Neural progenitor cell (in vitro differentiated cells): Measurements from ENCODE around the gene B3GLCT. TPM values are rescaled to one million over a fixed set of nuclear protein-coding genes. Genes with fewer than 3 reads are reported as not detected.

ENCODE experiments used
- DNase-seq: peaks from one replicate; pipeline ENCODE4 v3.0.0-alpha.2; 2016; ENCODE audit warnings: low spot score
- H2AFZ ChIP-seq: fragments of 200-600 bp; sonication (generic); replicated peaks from 2 replicates; pipeline ENCODE4 v1.6.1; 2016; ENCODE audit warnings: antibody characterized with exemption
- H3F3A ChIP-seq: fragments of 200-600 bp; sonication (generic); 2 replicates; pipeline ENCODE4 v1.6.1; 2016; ENCODE audit warnings: antibody characterized with exemption, low read depth
- H3K27ac ChIP-seq: fragments of 200-600 bp; sonication (generic); 2 replicates; pipeline ENCODE4 v1.5.1; 2016; ENCODE audit warnings: mild to moderate bottlenecking
- H3K27me3 ChIP-seq: fragments of 200-600 bp; sonication (generic); 2 replicates; pipeline ENCODE4 v1.6.1; 2016; ENCODE audit warnings: mild to moderate bottlenecking, moderate library complexity
- H3K36me3 ChIP-seq: fragments of 200-600 bp; sonication (generic); 2 replicates; pipeline ENCODE4 v1.5.1; 2016
- H3K4me1 ChIP-seq: fragments of 200-600 bp; sonication (generic); 2 replicates; pipeline ENCODE4 v1.6.1; 2016; ENCODE audit warnings: mixed run types
- H3K4me2 ChIP-seq: fragments of 200-600 bp; sonication (generic); 2 replicates; pipeline ENCODE4 v1.6.1; 2016
- H3K4me3 ChIP-seq: fragments of 200-600 bp; sonication (generic); 2 replicates; pipeline ENCODE4 v1.5.1; 2016
- H3K79me2 ChIP-seq: fragments of 200-600 bp; sonication (generic); 2 replicates; pipeline ENCODE4 v1.6.1; 2016; ENCODE audit warnings: low read depth
- H3K9ac ChIP-seq: fragments of 200-600 bp; sonication (generic); 2 replicates; pipeline ENCODE4 v1.6.1; 2016
- H3K9me3 ChIP-seq: fragments of 200-600 bp; sonication (generic); 2 replicates; pipeline ENCODE4 v1.5.1; 2016; ENCODE audit warnings: low read depth
- H4K20me1 ChIP-seq: fragments of 200-600 bp; sonication (generic); 2 replicates; pipeline ENCODE4 v1.6.1; 2016; ENCODE audit warnings: low read depth
- H3K27ac Mint-ChIP-seq: 3 replicates; pipeline ENCODE4 v1.8.0; 2021; ENCODE audit warnings: mixed read lengths
- H3K27me3 Mint-ChIP-seq: 2 replicates; pipeline ENCODE4 v1.8.0; 2022; ENCODE audit warnings: low read depth, mild to moderate bottlenecking, inconsistent platforms, moderate library complexity, mixed read lengths; ENCODE audit not compliant: insufficient read depth
- H3K36me3 Mint-ChIP-seq: 3 replicates; pipeline ENCODE4 v1.8.0; 2021; ENCODE audit warnings: mixed read lengths
- H3K4me1 Mint-ChIP-seq: 3 replicates; pipeline ENCODE4 v1.8.0; 2021; ENCODE audit warnings: mixed read lengths
- H3K4me3 Mint-ChIP-seq: 3 replicates; pipeline ENCODE4 v1.8.0; 2021; ENCODE audit warnings: mild to moderate bottlenecking, moderate library complexity, mixed read lengths
- H3K9me3 Mint-ChIP-seq: 3 replicates; pipeline ENCODE4 v1.8.0; 2020; ENCODE audit warnings: mixed read lengths
- CTCF ChIP-seq: fragments of 200-600 bp; sonication (generic); IDR thresholded peaks from 2 replicates; pipeline ENCODE4 v1.5.1; 2017; ENCODE audit warnings: antibody characterized with exemption, mild to moderate bottlenecking
- EZH2 ChIP-seq: fragments of 200-600 bp; sonication (generic); IDR thresholded peaks from 2 replicates; pipeline ENCODE4 v1.6.1; 2017; ENCODE audit warnings: antibody characterized with exemption, mild to moderate bottlenecking, moderate library complexity
- EZH2phosphoT487 ChIP-seq: fragments of 200-600 bp; sonication (generic); IDR thresholded peaks from 2 replicates; pipeline ENCODE4 v1.6.1; 2017; ENCODE audit warnings: antibody characterized with exemption
- total RNA-seq: library from RNA; depleted of rRNA; stranded (reverse); fragments of >200 nt; gene quantifications from 2 replicates; pipeline ENCODE4 v1.2.3, GENCODE V29; 2015; ENCODE audit warnings: low replicate concordance

B3GLCT gene
- total RNA-seq, 1 donor from 2014 or later = 16.9 TPM

- H3K79me2 ChIP-seq = no peaks in the 10 kb centered on the region
- H3K9me3 ChIP-seq = no peaks in the 10 kb centered on the region
- no peaks in the 10 kb centered on the region for H3K27me3 ChIP-seq
- H2AFZ ChIP-seq = no peak overlapping the region
- no peak overlapping the region for H3K27ac ChIP-seq
- no peaks in the 10 kb centered on the region for H4K20me1 ChIP-seq
- H3K9me3 Mint-ChIP-seq = peaks cover 14% of the 10 kb centered on the region
- no peak for DNase-seq
- no peak for TF ChIP-seq CTCF
- TF ChIP-seq EZH2 = no peak
- TF ChIP-seq EZH2phosphoT487 = no peak
- H3K36me3 Mint-ChIP-seq = peaks cover 33% of the 10 kb centered on the region
- H3K27me3 Mint-ChIP-seq = no peaks in the 10 kb centered on the region
- H3K4me3 ChIP-seq = no peak overlapping the region
- no peaks in the 10 kb centered on the region for H3K4me1 ChIP-seq
- no peak overlapping the region for H3K9ac ChIP-seq
- no peak overlapping the region for H3K27ac Mint-ChIP-seq
- H3K4me3 Mint-ChIP-seq = no peak overlapping the region
- H3K4me2 ChIP-seq = no peak overlapping the region
- peaks cover 5% of the 10 kb centered on the region for H3K4me1 Mint-ChIP-seq
- no peaks in the 10 kb centered on the region for H3F3A ChIP-seq
- H3K36me3 ChIP-seq = no peaks in the 10 kb centered on the region
Measured at GRCh38 chr13:31267126-31267784, 67.5 kb downstream of the B3GLCT start.

DNA sequence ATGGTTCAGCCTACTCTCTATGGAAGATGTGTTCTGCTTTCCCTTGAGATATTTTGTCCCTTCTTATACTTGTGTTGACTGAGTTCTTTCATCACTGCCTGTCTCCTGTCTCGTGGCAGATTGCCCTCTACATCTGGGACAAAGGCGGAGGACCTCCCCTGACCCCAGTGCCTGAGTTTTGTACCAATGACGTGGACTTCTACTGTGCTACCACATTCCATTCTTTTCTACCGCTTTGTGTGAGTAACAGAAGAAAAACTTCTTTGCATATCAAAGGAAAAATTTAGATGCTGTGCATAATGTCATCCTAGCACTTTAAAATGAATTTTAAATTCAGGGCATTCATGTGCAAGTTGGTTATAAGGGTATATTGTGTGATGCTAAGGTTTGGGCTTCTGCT is 74.6 kb downstream of the B3GLCT start:
- Mint-ChIP-seq H3K36me3 (peaks cover 28% of the 10 kb centered on the region), H3K4me3 (no peak overlapping the region)

DNA sequence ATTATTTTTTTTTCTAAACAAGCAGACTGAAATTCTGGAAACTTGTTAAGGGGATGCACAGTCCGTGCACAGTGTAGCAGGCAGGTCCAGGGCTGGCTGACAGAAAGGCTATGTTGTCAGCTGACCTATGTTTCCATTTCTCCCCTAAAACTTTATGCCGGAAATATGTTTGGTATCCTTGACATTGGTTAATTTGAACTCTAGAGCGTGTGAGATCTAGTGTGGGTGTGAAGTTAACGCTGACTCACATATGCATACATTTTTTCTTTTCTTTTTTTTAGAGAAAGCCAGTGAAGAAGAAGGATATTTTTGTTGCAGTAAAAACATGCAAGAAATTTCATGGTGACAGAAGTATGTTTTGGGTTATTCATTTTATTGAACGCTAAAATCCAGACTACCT is 76.6 kb downstream of the B3GLCT start:
- Mint-ChIP-seq H3K27me3 (no peaks in the 10 kb centered on the region), H3K4me3 (no peak overlapping the region), H3K36me3 (peaks cover 20% of the 10 kb centered on the region), H3K4me1 (peaks cover 20% of the 10 kb centered on the region), H3K9me3 (peaks cover 22% of the 10 kb centered on the region), H3K27ac (peak overlapping the region; percentile 13)
- H3K9ac ChIP-seq = no peak overlapping the region
- H3K79me2 ChIP-seq = no peaks in the 10 kb centered on the region
- H3K4me2 ChIP-seq = no peak overlapping the region
- no peak overlapping the region for H2AFZ ChIP-seq
- H3F3A ChIP-seq = no peaks in the 10 kb centered on the region
- no peak for DNase-seq
- no peak for TF ChIP-seq EZH2
- TF ChIP-seq EZH2phosphoT487 = no peak
- no peak for TF ChIP-seq CTCF
- no peaks in the 10 kb centered on the region for H3K27me3 ChIP-seq
- no peaks in the 10 kb centered on the region for H3K36me3 ChIP-seq
- no peaks in the 10 kb centered on the region for H4K20me1 ChIP-seq
- no peaks in the 10 kb centered on the region for H3K9me3 ChIP-seq
- H3K4me3 ChIP-seq = no peak overlapping the region
- no peak overlapping the region for H3K27ac ChIP-seq
- H3K4me1 ChIP-seq = no peaks in the 10 kb centered on the region

More for the DNA sequence above, 74.6 kb downstream of the B3GLCT start:
- H3K36me3 ChIP-seq = no peaks in the 10 kb centered on the region
- no peaks in the 10 kb centered on the region for H3K27me3 ChIP-seq
- H2AFZ ChIP-seq = no peak overlapping the region
- H3K27ac Mint-ChIP-seq = peak overlapping the region; percentile 47
- no peaks in the 10 kb centered on the region for H4K20me1 ChIP-seq
- H3K27ac ChIP-seq = no peak overlapping the region
- no peaks in the 10 kb centered on the region for H3K27me3 Mint-ChIP-seq
- H3K9me3 ChIP-seq = no peaks in the 10 kb centered on the region
- DNase-seq = no peak
- H3F3A ChIP-seq = no peaks in the 10 kb centered on the region
- no peak overlapping the region for H3K4me2 ChIP-seq
- no peak overlapping the region for H3K4me3 ChIP-seq
- no peaks in the 10 kb centered on the region for H3K79me2 ChIP-seq
- H3K4me1 ChIP-seq = no peaks in the 10 kb centered on the region
- peaks cover 21% of the 10 kb centered on the region for H3K9me3 Mint-ChIP-seq
- peaks cover 22% of the 10 kb centered on the region for H3K4me1 Mint-ChIP-seq
- no peak overlapping the region for H3K9ac ChIP-seq
- TF ChIP-seq EZH2phosphoT487 = no peak
- no peak for TF ChIP-seq EZH2
- TF ChIP-seq CTCF = no peak
